ENCODE results near the gene LRTM2. TPM values are rescaled to one million over a fixed set of nuclear protein-coding genes. Genes with fewer than 3 reads are reported as not detected.

The LRTM2 gene
- polyA plus RNA-seq, 1 donor (not counting 4 experiments of a cell fraction or from before 2014, with no cell fraction given) = not detected

- Histone ChIP-seq H3K9me3 (ENCODE audit: control insufficient read depth, low read depth, low read length) (no peaks in the 10 kb centered on the region), H3K27ac (ENCODE audit: control insufficient read depth, insufficient read depth, low read length) (no peak overlapping the region), H3K27me3 (ENCODE audit: control insufficient read depth, extremely low read depth, insufficient read depth, low read length) (no peaks in the 10 kb centered on the region), H2AFZ (ENCODE audit: control insufficient read depth, low read length) (peak overlapping the region; percentile 1), H3K9me1 (ENCODE audit: control insufficient read depth, extremely low read depth, insufficient read depth, low read length) (no peaks in the 10 kb centered on the region), H3K9ac (ENCODE audit: control insufficient read depth, extremely low read depth, insufficient read depth, low read length) (no peak overlapping the region), H4K20me1 (ENCODE audit: control insufficient read depth, extremely low read depth, insufficient read depth, low read length) (peaks cover under 1% of the 10 kb centered on the region), H3K4me2 (ENCODE audit: control insufficient read depth, extremely low read depth, insufficient read depth, low read depth, low read length) (peak overlapping the region; percentile 90), H3K4me1 (ENCODE audit: control insufficient read depth, extremely low read depth, insufficient read depth, low read length) (peaks cover 8% of the 10 kb centered on the region), H3K79me2 (ENCODE audit: control insufficient read depth, insufficient read depth, low read length) (no peaks in the 10 kb centered on the region), H3K4me3 (ENCODE audit: control insufficient read depth in 2 of 3, extremely low read depth in 1 of 3, insufficient read depth in 2 of 3, low read depth in 1 of 3, low read length in 3 of 3) (no peak overlapping the region), H3K36me3 (ENCODE audit: control insufficient read depth in 2 of 2, extremely low read depth in 1 of 2, insufficient read depth in 2 of 2, low read length in 2 of 2) (peaks cover 0 to 6% of the 10 kb centered on the region in 2 experiments)
- dilution Hi-C loops (cut with MboI; ENCODE audit: extremely low pct_ligation_motif_present, low sequenced_read_pairs) = no loop called here
- TF ChIP-seq CTCF (optimal IDR thresholded peaks at IDR 0.05 in 1 of 3, IDR thresholded peaks at IDR 0.05 in 1 of 3, conservative IDR thresholded peaks at IDR 0.05 in 1 of 3; ENCODE audit: extremely low read depth in 1 of 3, insufficient read depth in 2 of 3, low read length in 3 of 3) = no peak
- FAIRE-seq (no peak), DNase-seq (ENCODE audit: low read depth, low spot score) (no peak)
Observed at GRCh38 chr12:1795221-1795784, 25.1 kb upstream of the LRTM2 start.

- peaks cover 8% of the 10 kb centered on the region for H3K4me1 ChIP-seq (ENCODE audit: control insufficient read depth, extremely low read depth, insufficient read depth, low read length)
- dilution Hi-C loops (cut with MboI; ENCODE audit: extremely low pct_ligation_motif_present, low sequenced_read_pairs) = no loop called here
- no peak overlapping the region for H3K27ac ChIP-seq (ENCODE audit: control insufficient read depth, insufficient read depth, low read length)
- DNase-seq (ENCODE audit: low read depth, low spot score) (peak; percentile 41), FAIRE-seq (no peak)
- peak overlapping the region; percentile 39 to 77 (median 62) for H3K4me3 ChIP-seq (ENCODE audit: control insufficient read depth in 2 of 3, extremely low read depth in 1 of 3, insufficient read depth in 2 of 3, low read depth in 1 of 3, low read length in 3 of 3)
- peak overlapping the region; percentile 90 for H3K4me2 ChIP-seq (ENCODE audit: control insufficient read depth, extremely low read depth, insufficient read depth, low read depth, low read length)
- peak overlapping the region; percentile 86 for H2AFZ ChIP-seq (ENCODE audit: control insufficient read depth, low read length)
- H3K27me3 ChIP-seq (ENCODE audit: control insufficient read depth, extremely low read depth, insufficient read depth, low read length) = no peaks in the 10 kb centered on the region
- H4K20me1 ChIP-seq (ENCODE audit: control insufficient read depth, extremely low read depth, insufficient read depth, low read length) = no peaks in the 10 kb centered on the region
- TF ChIP-seq CTCF (optimal IDR thresholded peaks at IDR 0.05 in 1 of 3, IDR thresholded peaks at IDR 0.05 in 1 of 3, conservative IDR thresholded peaks at IDR 0.05 in 1 of 3; ENCODE audit: extremely low read depth in 1 of 3, insufficient read depth in 2 of 3, low read length in 3 of 3) (peak; percentile 73 to 92 (median 81)), EZH2 (IDR thresholded peaks at IDR 0.05; ENCODE audit: low read length) (no peak)
- peaks cover 0 to 6% of the 10 kb centered on the region in 2 experiments for H3K36me3 ChIP-seq (ENCODE audit: control insufficient read depth in 2 of 2, extremely low read depth in 1 of 2, insufficient read depth in 2 of 2, low read length in 2 of 2)
- H3K79me2 ChIP-seq (ENCODE audit: control insufficient read depth, insufficient read depth, low read length) = no peaks in the 10 kb centered on the region
- H3K9ac ChIP-seq (ENCODE audit: control insufficient read depth, extremely low read depth, insufficient read depth, low read length) = peak overlapping the region; percentile 62
- H3K9me1 ChIP-seq (ENCODE audit: control insufficient read depth, extremely low read depth, insufficient read depth, low read length) = no peaks in the 10 kb centered on the region
- H3K9me3 ChIP-seq (ENCODE audit: control insufficient read depth, low read depth, low read length) = no peaks in the 10 kb centered on the region
Observed at GRCh38 chr12:1795785-1796514, 24.4 kb upstream of the LRTM2 start.
